ENCODE data around the gene SLC16A2.

DNA sequence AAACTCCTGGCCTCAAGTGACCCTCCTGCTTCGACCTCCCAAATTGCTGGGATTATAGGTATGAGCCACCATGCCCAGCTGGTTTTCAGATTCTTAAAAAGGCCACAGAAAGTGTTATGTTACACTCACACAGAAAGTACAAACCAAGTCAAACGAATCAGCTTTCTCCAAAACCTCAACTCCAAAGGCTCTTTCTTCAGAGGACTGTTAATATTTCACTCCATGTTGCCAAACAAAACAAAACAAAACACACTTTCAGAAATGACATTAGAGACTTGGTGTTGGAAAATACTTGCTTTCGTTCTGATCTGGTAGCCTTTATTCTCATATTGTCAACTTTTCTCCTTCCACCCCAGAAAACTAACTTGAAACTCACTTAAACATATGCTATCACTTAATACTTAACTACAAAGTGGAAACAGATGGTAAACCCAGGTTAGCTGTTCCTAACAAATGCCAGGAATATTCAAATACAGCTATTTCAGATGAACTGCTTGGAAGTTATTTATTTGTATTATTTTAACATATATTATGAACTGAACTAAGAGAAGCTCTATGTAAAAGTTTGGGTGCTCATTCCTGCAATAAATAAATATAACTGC lies 158.4 kb downstream of the SLC16A2 start:
- TF ChIP-seq EZH2phosphoT487 (conservative IDR thresholded peaks at IDR 0.05; ENCODE audit: low read length), result no peak
- TF ChIP-seq, protein P1, sequence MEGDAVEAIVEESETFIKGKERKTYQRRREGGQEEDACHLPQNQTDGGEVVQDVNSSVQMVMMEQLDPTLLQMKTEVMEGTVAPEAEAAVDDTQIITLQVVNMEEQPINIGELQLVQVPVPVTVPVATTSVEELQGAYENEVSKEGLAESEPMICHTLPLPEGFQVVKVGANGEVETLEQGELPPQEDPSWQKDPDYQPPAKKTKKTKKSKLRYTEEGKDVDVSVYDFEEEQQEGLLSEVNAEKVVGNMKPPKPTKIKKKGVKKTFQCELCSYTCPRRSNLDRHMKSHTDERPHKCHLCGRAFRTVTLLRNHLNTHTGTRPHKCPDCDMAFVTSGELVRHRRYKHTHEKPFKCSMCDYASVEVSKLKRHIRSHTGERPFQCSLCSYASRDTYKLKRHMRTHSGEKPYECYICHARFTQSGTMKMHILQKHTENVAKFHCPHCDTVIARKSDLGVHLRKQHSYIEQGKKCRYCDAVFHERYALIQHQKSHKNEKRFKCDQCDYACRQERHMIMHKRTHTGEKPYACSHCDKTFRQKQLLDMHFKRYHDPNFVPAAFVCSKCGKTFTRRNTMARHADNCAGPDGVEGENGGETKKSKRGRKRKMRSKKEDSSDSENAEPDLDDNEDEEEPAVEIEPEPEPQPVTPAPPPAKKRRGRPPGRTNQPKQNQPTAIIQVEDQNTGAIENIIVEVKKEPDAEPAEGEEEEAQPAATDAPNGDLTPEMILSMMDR (IDR thresholded peaks at IDR 0.05; ENCODE audit: insufficient read depth, low read length, poor library complexity, severe bottlenecking), result no peak
